Left ventricle myocardium inferior (tissue), 1 donor: ENCODE measurements around the gene DMXL2. TPM values are rescaled to one million over a fixed set of nuclear protein-coding genes. Genes with fewer than 3 reads are reported as not detected.
A peak's percentile ranks its signal among the peaks of the same experiment; 100 is the strongest.

Source experiments
- DNase-seq: peaks from one replicate; pipeline ENCODE4 v3.0.0-alpha.2; 2020
- H3K27ac ChIP-seq: fragments of 200-600 bp; replicated peaks from 2 replicates; pipeline ENCODE4 v1.8.0; 2021
- H3K27me3 ChIP-seq: fragments of 200-600 bp; 2 replicates; pipeline ENCODE4 v1.8.0; 2021; ENCODE audit warnings: low read depth
- H3K36me3 ChIP-seq: fragments of 200-600 bp; 2 replicates; pipeline ENCODE4 v1.8.0; 2021
- H3K4me1 ChIP-seq: fragments of 200-600 bp; 2 replicates; pipeline ENCODE4 v1.8.0; 2021
- H3K4me3 ChIP-seq: fragments of 200-600 bp; 2 replicates; pipeline ENCODE4 v1.8.0; 2021; ENCODE audit warnings: mild to moderate bottlenecking, moderate library complexity
- H3K9me3 ChIP-seq: fragments of 200-600 bp; replicated peaks from 2 replicates; pipeline ENCODE4 v1.8.0; 2021
- CTCF ChIP-seq: fragments of 200-600 bp; IDR thresholded peaks from 2 replicates; pipeline ENCODE4 v1.8.0; 2021; ENCODE audit warnings: antibody characterized with exemption, mild to moderate bottlenecking, borderline replicate concordance
- intact Hi-C: fragments of 100-400 bp; cut with micrococcal nuclease; formaldehyde crosslinking; loops from one replicate; pipeline ENCODE4 v1.11.0; 2022
- total RNA-seq: library from RNA; stranded (reverse); fragmentation: NEBNext Ultra II Directional; extraction: Animal tissue kit (Norgen Biotek cat#: 25700); gene quantifications from one replicate; pipeline ENCODE4 v1.2.1, GENCODE V29; 2021
- donor health status: DM: no; HTN: yes; CAD: no; lungs with severe emphysema.

Gene DMXL2
- total RNA-seq, 1 donor from 2014 or later, result 7.4 TPM

- no peaks in the 10 kb centered on the region for H3K4me1 ChIP-seq
- H3K4me3 ChIP-seq, result no peak overlapping the region
- intact Hi-C loops, result no loop called here
- H3K36me3 ChIP-seq, result peaks cover 6% of the 10 kb centered on the region
- peak; percentile 50 for TF ChIP-seq CTCF
- H3K9me3 ChIP-seq, result no peaks in the 10 kb centered on the region
- DNase-seq, result no peak
- H3K27ac ChIP-seq, result no peak overlapping the region
- no peaks in the 10 kb centered on the region for H3K27me3 ChIP-seq
These were observed 85.5 kb downstream of the DMXL2 start for GRCh38 chr15:51536965-51537574.

DNA sequence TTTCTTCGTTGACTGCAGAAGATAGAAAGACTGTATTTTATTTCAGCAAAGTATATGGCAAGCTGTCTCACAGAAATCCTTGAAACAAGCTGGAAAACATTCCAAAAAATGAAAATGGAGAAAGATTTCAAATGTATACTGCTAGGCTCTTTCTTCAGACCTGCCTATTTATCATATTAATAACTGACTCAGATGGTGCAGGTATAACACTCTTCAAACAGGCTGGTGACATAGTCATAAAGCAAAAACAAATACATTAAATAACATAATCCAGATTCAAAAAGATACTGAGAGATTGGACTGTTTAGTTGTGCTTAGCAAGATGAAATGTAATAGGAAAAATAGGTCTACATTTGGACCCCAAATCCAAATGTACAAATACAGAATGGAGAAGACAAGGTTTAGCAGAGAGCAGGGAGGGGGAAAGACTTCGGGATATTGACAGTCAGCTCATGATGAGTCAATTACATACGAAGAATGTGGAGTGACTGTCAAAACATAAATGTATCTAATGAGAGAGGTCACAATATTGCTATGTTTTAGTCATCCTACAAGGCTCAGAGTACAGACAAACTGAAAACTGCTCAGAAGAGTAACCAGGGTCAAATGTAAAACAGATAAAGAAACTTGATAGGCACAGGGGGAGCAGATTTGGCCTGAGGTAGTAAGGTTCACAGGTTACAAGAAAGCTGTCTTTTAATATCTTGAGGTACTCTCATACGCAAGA, 88.7 kb downstream of the DMXL2 start:
- no peaks in the 10 kb centered on the region for H3K4me1 ChIP-seq
- H3K27me3 ChIP-seq, result no peaks in the 10 kb centered on the region
- H3K9me3 ChIP-seq, result peaks cover 16% of the 10 kb centered on the region
- no peak for DNase-seq
- H3K27ac ChIP-seq, result no peak overlapping the region
- H3K36me3 ChIP-seq, result peaks cover 22% of the 10 kb centered on the region
- no peak overlapping the region for H3K4me3 ChIP-seq
- intact Hi-C loops, result no loop called here
- no peak for TF ChIP-seq CTCF

GRCh38 chr15:51526955-51527354, 95.6 kb downstream of the DMXL2 start:
- intact Hi-C loops, result no loop called here
- Histone ChIP-seq H3K9me3 (peaks cover 37% of the 10 kb centered on the region), H3K4me1 (no peaks in the 10 kb centered on the region), H3K27me3 (no peaks in the 10 kb centered on the region), H3K36me3 (peaks cover 51% of the 10 kb centered on the region), H3K4me3 (no peak overlapping the region), H3K27ac (no peak overlapping the region)
- no peak for TF ChIP-seq CTCF
- no peak for DNase-seq

GRCh38 chr15:51524376-51524775, 98.2 kb downstream of the DMXL2 start:
- no peak overlapping the region for H3K27ac ChIP-seq
- intact Hi-C loops, result no loop called here
- DNase-seq, result no peak
- peaks cover 21% of the 10 kb centered on the region for H3K9me3 ChIP-seq
- no peak for TF ChIP-seq CTCF
- H3K36me3 ChIP-seq, result peaks cover 37% of the 10 kb centered on the region
- H3K4me3 ChIP-seq, result no peak overlapping the region
- H3K27me3 ChIP-seq, result no peaks in the 10 kb centered on the region
- no peaks in the 10 kb centered on the region for H3K4me1 ChIP-seq

GRCh38 chr15:51516291-51516690, 106.3 kb downstream of the DMXL2 start:
- Histone ChIP-seq H3K27me3 (no peaks in the 10 kb centered on the region), H3K36me3 (peaks cover 9% of the 10 kb centered on the region), H3K27ac (no peak overlapping the region), H3K4me1 (no peaks in the 10 kb centered on the region), H3K4me3 (no peak overlapping the region), H3K9me3 (no peaks in the 10 kb centered on the region)
- DNase-seq, result no peak
- TF ChIP-seq CTCF, result no peak
- intact Hi-C loops, result no loop called here
